A549 (cell line): ENCODE data around the gene NLRP3. TPM values are rescaled to one million over a fixed set of nuclear protein-coding genes. Genes with fewer than 3 reads are reported as not detected.

Source experiments
- ATAC-seq, 2 experiments: fragments of 200-7000 bp in 1 of 2; fragments of >200 bp in 1 of 2; cut with Nextera tagmentation in 1 of 2; cut with Tn5 transposase in 1 of 2; 3 replicates each; pipeline versions ENCODE4 v1.8.0 to v1.9.1; 2018 to 2020; ENCODE audit warnings: mild to moderate bottlenecking in 1 of 2, moderate library complexity in 1 of 2
- CTCF ChIA-PET: fragments of 300-600 bp; sonication (Branson Sonifier 250); formaldehyde crosslinking; extraction: SDS; loops from one replicate; lab custom pipeline; 2021; ENCODE audit warnings: antibody characterized with exemption, inconsistent platforms; lab: Yijun Ruan, JAX
- POLR2A ChIA-PET: fragments of 350-600 bp; formaldehyde crosslinking; extraction: SDS; loops from one replicate; lab custom pipeline; 2021; ENCODE audit warnings: antibody characterized with exemption, inconsistent platforms; lab: Yijun Ruan, JAX
- DNase-seq, 2 experiments: peaks; one replicate each; pipeline versions ENCODE4 v3.0.0 to v3.0.0-alpha.2; 2011 to 2016; ENCODE audit warnings: low read depth in 1 of 2, low spot score in 1 of 2
- FAIRE-seq: peaks from 2 replicates; lab custom pipeline; 2011; peaks lifted over from hg19 to GRCh38; lab: Jason Lieb, UNC
- H3K27ac ChIP-seq, 2 experiments: fragments of >200 bp; sonication (Bioruptor Twin); formaldehyde crosslinking; 3 replicates each; pipeline ENCODE4 v1.5.1; 2016 to 2017
- H3K4me1 ChIP-seq: fragments of >200 bp; sonication (Bioruptor Twin); formaldehyde crosslinking; 3 replicates; pipeline ENCODE4 v1.6.1; 2016
- H3K4me2 ChIP-seq: fragments of >200 bp; sonication (Bioruptor Twin); formaldehyde crosslinking; 3 replicates; pipeline ENCODE4 v1.6.1; 2016
- H3K4me3 ChIP-seq: fragments of >200 bp; sonication (Bioruptor Twin); formaldehyde crosslinking; 3 replicates; pipeline ENCODE4 v1.5.1; 2016
- H3K9me3 ChIP-seq: fragments of >200 bp; sonication (Bioruptor Twin); formaldehyde crosslinking; 3 replicates; pipeline ENCODE4 v1.6.1; 2016
- BCL3 ChIP-seq: fragments of >200 bp; sonication (Bioruptor Twin); formaldehyde crosslinking; IDR thresholded peaks from 3 replicates; pipeline ENCODE4 v1.6.1; 2016
- CBX2 ChIP-seq: fragments of 200-600 bp; sonication (generic); IDR thresholded peaks from 2 replicates; pipeline ENCODE4 v1.6.1; 2016; ENCODE audit warnings: low read depth, mild to moderate bottlenecking, borderline replicate concordance
- CEBPB ChIP-seq, 2 experiments: fragments of >200 bp in 1 of 2; sonication (Bioruptor Twin) in 1 of 2; formaldehyde crosslinking in 1 of 2; IDR thresholded peaks; 2 replicates each; pipeline ENCODE4 v1.6.1; 2012 to 2016
- CHD4 ChIP-seq: fragments of 200-600 bp; sonication (generic); IDR thresholded peaks from 2 replicates; pipeline ENCODE4 v1.6.1; 2016; ENCODE audit warnings: antibody characterized with exemption, mild to moderate bottlenecking, borderline replicate concordance
- EHF ChIP-seq: fragments of 250-450 bp; sonication (Bioruptor Pico); IDR thresholded peaks from 2 replicates; pipeline ENCODE4 v1.5.0; 2020; ENCODE audit warnings: mild to moderate bottlenecking
- ELK1 ChIP-seq: fragments of 150-350 bp; IDR thresholded peaks from 2 replicates; pipeline ENCODE4 v1.6.1; 2014; ENCODE audit warnings: low read depth, mild to moderate bottlenecking, low read length
- EP300 ChIP-seq, 2 experiments: fragments of >200 bp; sonication (Bioruptor Twin); formaldehyde crosslinking; IDR thresholded peaks; 2 replicates in 1 of 2; 3 replicates in 1 of 2; pipeline ENCODE4 v1.6.1; 2016 to 2017
- FOSB ChIP-seq: fragments of 250-450 bp; sonication (Bioruptor Pico); IDR thresholded peaks from 2 replicates; pipeline ENCODE4 v1.5.0; 2020; ENCODE audit warnings: mild to moderate bottlenecking, moderate library complexity
- HOXA7 ChIP-seq: fragments of 250-450 bp; sonication (Bioruptor Pico); IDR thresholded peaks from 2 replicates; pipeline ENCODE4 v1.5.0; 2020; ENCODE audit warnings: mild to moderate bottlenecking, moderate library complexity
- HOXB5 ChIP-seq: fragments of 250-450 bp; sonication (Bioruptor Pico); IDR thresholded peaks from 2 replicates; pipeline ENCODE4 v1.5.0; 2020; ENCODE audit warnings: mild to moderate bottlenecking, moderate library complexity
- JUN ChIP-seq, 2 experiments: fragments of >200 bp; sonication (Bioruptor Twin); formaldehyde crosslinking; IDR thresholded peaks; 2 replicates in 1 of 2; 3 replicates in 1 of 2; pipeline ENCODE4 v1.6.1; 2016 to 2017
- KDM1A ChIP-seq: fragments of 200-600 bp; sonication (generic); IDR thresholded peaks from 2 replicates; pipeline ENCODE4 v1.6.1; 2016; ENCODE audit warnings: low read depth, mild to moderate bottlenecking
- MAFK ChIP-seq: fragments of 450-650 bp; IDR thresholded peaks from 2 replicates; pipeline ENCODE4 v1.6.1; 2014; ENCODE audit not compliant: partially characterized antibody
- MYC ChIP-seq: IDR thresholded peaks from 2 replicates; pipeline ENCODE4 v1.6.1; 2012; ENCODE audit warnings: mild to moderate bottlenecking, inconsistent platforms, low read length, improper control_type of control experiment, borderline replicate concordance
- NPAS2 ChIP-seq: fragments of 250-450 bp; sonication (Bioruptor Pico); IDR thresholded peaks from 2 replicates; pipeline ENCODE4 v1.8.0; 2022; ENCODE audit warnings: mild to moderate bottlenecking, moderate library complexity, borderline replicate concordance
- NR3C1 ChIP-seq: fragments of >200 bp; sonication (Bioruptor Twin); formaldehyde crosslinking; IDR thresholded peaks from 3 replicates; pipeline ENCODE4 v1.6.1; 2017
- PHF8 ChIP-seq: fragments of 200-600 bp; sonication (generic); IDR thresholded peaks from 2 replicates; pipeline ENCODE4 v1.6.1; 2016; ENCODE audit warnings: low read depth, mild to moderate bottlenecking, antibody characterized with exemption, moderate library complexity, borderline replicate concordance
- POLR2A ChIP-seq: IDR thresholded peaks from 2 replicates; pipeline ENCODE4 v1.6.1; 2012; ENCODE audit warnings: mild to moderate bottlenecking, low read length
- RNF2 ChIP-seq: fragments of 200-600 bp; sonication (generic); IDR thresholded peaks from 2 replicates; pipeline ENCODE4 v1.6.1; 2016; ENCODE audit warnings: low read depth, mild to moderate bottlenecking, antibody characterized with exemption, moderate library complexity, borderline replicate concordance
- USF2 ChIP-seq: fragments of 450-650 bp; IDR thresholded peaks from 2 replicates; pipeline ENCODE4 v1.6.1; 2014; ENCODE audit warnings: antibody characterized with exemption
- ZSCAN20 ChIP-seq: fragments of 250-450 bp; sonication (Bioruptor Pico); IDR thresholded peaks from 2 replicates; pipeline ENCODE4 v1.8.0; 2022; ENCODE audit warnings: mild to moderate bottlenecking, moderate library complexity
- WGBS: methylation state at CpG from one replicate; pipeline ENCODE4 v1.1.6; 2017; ENCODE audit errors: missing lambda C conversion rate; 5-methylcytosine and 5-hydroxymethylcytosine counted together
- polyA plus RNA-seq, 4 experiments: library from polyadenylated mRNA; depleted of rRNA in 3 of 4; stranded (reverse); fragments of >200 nt; fragmentation: RNase III in 1 of 4; extraction: RNeasy Plus Mini Kit Qiagen cat#74134 plus additional on column Dnase treatment in 1 of 4; gene quantifications; 2 replicates in 3 of 4; 3 replicates in 1 of 4; pipeline ENCODE4 v1.2.3, GENCODE V29; 2011 to 2017
- TF ChIP-seq, protein P1 (sequence below): IDR thresholded peaks from 2 replicates; pipeline ENCODE4 v1.6.1; 2012
- TF ChIP-seq, protein P2 (sequence below): fragments of 200-600 bp; sonication (generic); IDR thresholded peaks from 2 replicates; pipeline ENCODE4 v1.6.1; 2016; ENCODE audit warnings: antibody characterized with exemption, mild to moderate bottlenecking, moderate library complexity

NLRP3 gene
- polyA plus RNA-seq, 2 of the 4 experiments (the other 2 are of a cell fraction), result not detected

DNA sequence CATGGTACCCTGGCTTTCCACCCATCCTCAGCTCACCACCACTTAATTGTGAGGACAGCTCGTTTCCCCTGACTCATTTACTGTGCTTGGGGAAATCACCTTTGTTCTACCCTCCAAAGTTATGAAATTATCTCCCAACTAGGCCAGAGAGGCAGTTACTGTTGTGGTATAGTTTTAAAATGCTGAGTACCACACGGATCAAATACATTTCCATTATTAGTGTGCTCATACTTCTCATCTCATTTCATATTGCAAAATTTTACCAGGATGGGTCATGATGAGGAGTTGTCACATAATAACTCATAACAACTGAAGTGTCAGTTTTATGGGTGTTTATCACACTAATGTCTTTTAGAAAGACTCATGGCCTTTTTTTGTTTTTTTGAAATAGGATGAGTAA, 51.2 kb downstream of the NLRP3 start:
- DNase-seq (no peak), FAIRE-seq (no peak), ATAC-seq (no peak)
- CTCF ChIA-PET, result no interaction called here
- 0% methylated on average over 2 of the region's 2 CpGs for WGBS
- TF ChIP-seq EP300 (IDR thresholded peaks at IDR 0.05) (no peak), JUN (IDR thresholded peaks at IDR 0.05) (no peak), ZSCAN20 (no peak), MAFK (no peak), POLR2A (no peak)
- TF ChIP-seq, protein P1, sequence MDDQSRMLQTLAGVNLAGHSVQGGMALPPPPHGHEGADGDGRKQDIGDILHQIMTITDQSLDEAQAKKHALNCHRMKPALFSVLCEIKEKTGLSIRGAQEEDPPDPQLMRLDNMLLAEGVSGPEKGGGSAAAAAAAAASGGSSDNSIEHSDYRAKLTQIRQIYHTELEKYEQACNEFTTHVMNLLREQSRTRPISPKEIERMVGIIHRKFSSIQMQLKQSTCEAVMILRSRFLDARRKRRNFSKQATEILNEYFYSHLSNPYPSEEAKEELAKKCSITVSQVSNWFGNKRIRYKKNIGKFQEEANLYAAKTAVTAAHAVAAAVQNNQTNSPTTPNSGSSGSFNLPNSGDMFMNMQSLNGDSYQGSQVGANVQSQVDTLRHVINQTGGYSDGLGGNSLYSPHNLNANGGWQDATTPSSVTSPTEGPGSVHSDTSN, result no peak
- no peak overlapping the region for H3K4me2 ChIP-seq
- H3K4me1 ChIP-seq, result no peaks in the 10 kb centered on the region
- no peak overlapping the region for H3K4me3 ChIP-seq
- POLR2A ChIA-PET, result no interaction called here
- H3K9me3 ChIP-seq, result no peaks in the 10 kb centered on the region
- no peak overlapping the region for H3K27ac ChIP-seq

DNA sequence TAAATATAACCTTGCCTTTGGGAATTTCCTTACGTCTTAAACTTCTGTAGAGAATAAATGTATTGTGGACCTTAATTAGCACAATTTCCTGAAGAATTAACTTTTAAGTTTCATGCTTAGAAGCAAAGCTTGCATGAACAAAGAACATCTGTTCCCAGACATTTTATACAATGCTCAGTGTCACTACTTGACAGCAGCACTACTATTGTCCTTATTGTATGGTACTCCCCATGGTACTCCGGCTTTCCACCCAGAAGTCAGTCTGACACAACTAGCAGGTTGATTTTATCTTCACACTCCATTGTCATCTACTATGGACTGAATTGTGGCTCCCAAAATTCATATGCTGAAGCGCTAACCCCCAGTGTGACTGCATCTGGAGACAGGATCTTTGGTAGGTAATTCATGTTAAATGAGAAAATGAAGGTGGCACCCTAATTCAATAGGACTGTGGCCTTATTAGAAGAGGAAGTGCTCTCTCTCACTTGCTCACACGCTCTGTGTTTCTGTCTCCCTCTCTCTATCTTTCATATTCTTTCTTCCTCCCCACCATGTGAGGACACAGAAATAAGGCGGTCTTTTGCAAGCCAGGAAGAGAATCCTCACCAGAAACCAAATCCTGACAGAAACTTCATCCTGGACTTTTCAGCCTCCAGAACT, 52.6 kb downstream of the NLRP3 start:
- POLR2A ChIA-PET, result no interaction called here
- WGBS, result 26% methylated on average over 5 of the region's 5 CpGs
- CTCF ChIA-PET, result no interaction called here
- DNase-seq (no peak), FAIRE-seq (no peak), ATAC-seq (no peak)
- no peaks in the 10 kb centered on the region; the same call in 2 of the 3 replicates for H3K9me3 ChIP-seq
- H3K4me2 ChIP-seq, result no peak overlapping the region
- TF ChIP-seq BCL3, result no peak
- no peak for TF ChIP-seq MYC
- no peak for TF ChIP-seq ELK1
- no peak for TF ChIP-seq USF2
- no peak for TF ChIP-seq CHD4
- TF ChIP-seq CBX2, result no peak
- TF ChIP-seq, protein P2, sequence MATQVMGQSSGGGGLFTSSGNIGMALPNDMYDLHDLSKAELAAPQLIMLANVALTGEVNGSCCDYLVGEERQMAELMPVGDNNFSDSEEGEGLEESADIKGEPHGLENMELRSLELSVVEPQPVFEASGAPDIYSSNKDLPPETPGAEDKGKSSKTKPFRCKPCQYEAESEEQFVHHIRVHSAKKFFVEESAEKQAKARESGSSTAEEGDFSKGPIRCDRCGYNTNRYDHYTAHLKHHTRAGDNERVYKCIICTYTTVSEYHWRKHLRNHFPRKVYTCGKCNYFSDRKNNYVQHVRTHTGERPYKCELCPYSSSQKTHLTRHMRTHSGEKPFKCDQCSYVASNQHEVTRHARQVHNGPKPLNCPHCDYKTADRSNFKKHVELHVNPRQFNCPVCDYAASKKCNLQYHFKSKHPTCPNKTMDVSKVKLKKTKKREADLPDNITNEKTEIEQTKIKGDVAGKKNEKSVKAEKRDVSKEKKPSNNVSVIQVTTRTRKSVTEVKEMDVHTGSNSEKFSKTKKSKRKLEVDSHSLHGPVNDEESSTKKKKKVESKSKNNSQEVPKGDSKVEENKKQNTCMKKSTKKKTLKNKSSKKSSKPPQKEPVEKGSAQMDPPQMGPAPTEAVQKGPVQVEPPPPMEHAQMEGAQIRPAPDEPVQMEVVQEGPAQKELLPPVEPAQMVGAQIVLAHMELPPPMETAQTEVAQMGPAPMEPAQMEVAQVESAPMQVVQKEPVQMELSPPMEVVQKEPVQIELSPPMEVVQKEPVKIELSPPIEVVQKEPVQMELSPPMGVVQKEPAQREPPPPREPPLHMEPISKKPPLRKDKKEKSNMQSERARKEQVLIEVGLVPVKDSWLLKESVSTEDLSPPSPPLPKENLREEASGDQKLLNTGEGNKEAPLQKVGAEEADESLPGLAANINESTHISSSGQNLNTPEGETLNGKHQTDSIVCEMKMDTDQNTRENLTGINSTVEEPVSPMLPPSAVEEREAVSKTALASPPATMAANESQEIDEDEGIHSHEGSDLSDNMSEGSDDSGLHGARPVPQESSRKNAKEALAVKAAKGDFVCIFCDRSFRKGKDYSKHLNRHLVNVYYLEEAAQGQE, result no peak
- no peak for TF ChIP-seq ZSCAN20
- TF ChIP-seq KDM1A, result no peak
- TF ChIP-seq CEBPB (IDR thresholded peaks at IDR 0.05), result no peak
- no peak for TF ChIP-seq POLR2A
- no peak for TF ChIP-seq HOXB5
- TF ChIP-seq FOSB (CRISPR knock-in tag), result no peak
- no peak for TF ChIP-seq NR3C1
- TF ChIP-seq HOXA7 (CRISPR knock-in tag), result no peak
- no peak for TF ChIP-seq EHF (CRISPR knock-in tag)
- no peak for TF ChIP-seq NPAS2 (CRISPR knock-in tag)
- TF ChIP-seq PHF8, result no peak
- TF ChIP-seq RNF2, result no peak
- H3K27ac ChIP-seq, result no peak overlapping the region
- no peaks in the 10 kb centered on the region for H3K4me1 ChIP-seq
- H3K4me3 ChIP-seq, result no peak overlapping the region
